ENCODE data around the gene FES. TPM values are rescaled to one million over a fixed set of nuclear protein-coding genes. Genes with fewer than 3 reads are reported as not detected.
"Not testable (repeated sequence)": the region's sequence is repeated elsewhere in the genome, so short reads cannot be mapped to it uniquely, and the experiment has no call there.

FES gene
- total RNA-seq, 2 experiments from 2014 or later = 2.1 to 2.5 TPM

DNA sequence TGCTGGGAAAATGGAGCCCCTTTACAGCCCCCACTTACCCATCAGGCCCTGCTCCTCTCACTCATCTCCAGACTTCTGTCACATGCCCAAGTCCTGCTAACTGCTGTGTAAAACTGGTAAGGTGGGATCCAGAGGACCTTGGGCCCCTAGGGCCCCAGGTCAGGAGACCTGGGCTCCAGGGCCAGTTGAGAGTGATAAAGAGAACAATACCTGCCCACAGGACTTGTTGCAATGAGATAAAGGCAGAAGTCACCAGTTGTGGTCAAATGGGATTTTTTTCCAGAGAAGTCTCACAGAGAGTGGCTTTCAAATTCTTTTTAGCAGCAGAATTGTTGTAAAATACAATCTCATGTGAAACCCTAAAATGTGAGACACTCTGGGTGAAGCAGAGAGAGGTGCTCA lies 15.2 kb upstream of the FES start:
- peak overlapping the region; percentile 86 for H3K27ac Mint-ChIP-seq
- peak overlapping the region; percentile 81 for H3K4me3 Mint-ChIP-seq
- H3K4me1 Mint-ChIP-seq = peaks cover 54% of the 10 kb centered on the region
- no peaks in the 10 kb centered on the region for H3K9me3 Mint-ChIP-seq
- H3K27me3 Mint-ChIP-seq = no peaks in the 10 kb centered on the region
- peaks cover 9% of the 10 kb centered on the region for H3K36me3 Mint-ChIP-seq
- DNase-seq = no peak

DNA sequence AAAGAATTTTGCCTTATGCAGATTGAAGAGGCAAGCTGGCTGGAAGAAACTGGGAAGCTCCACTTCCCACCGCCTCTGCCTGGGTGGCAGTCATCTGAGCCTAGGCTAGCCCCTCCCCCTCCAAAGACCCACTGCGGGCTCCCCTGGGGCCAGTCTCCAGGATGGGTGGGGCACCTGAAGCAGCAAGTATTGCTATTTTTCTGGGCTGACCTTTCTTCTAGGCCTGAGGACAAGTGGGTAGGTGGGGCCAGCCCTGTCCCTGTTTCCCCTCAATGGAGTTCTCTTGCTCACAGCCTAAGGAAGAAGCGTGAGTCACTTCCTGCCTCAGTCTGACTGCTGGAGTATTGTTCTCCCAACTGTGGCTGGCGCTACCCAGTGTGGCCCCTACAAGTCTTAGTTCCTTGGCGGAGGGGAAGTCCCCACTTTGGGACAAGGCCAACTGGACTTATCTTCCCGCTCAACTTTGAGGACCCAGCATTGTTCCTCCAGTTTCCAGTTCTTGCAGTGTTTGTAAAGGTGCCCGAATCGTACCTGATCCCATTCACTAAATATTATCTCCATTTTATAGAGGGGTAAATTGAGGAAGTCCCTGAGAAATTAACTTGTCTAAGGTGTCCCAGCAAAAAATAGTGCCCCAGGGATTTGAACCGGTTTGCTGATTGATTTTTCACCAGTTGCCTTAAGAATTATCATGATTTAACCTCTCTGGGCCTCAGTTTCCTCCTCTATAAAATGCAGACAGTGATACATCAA lies 14.5 kb upstream of the FES start:
- peak; percentile 56 for DNase-seq
- H3K27me3 Mint-ChIP-seq = no peaks in the 10 kb centered on the region
- no peaks in the 10 kb centered on the region for H3K9me3 Mint-ChIP-seq
- peaks cover 9% of the 10 kb centered on the region for H3K36me3 Mint-ChIP-seq
- H3K4me3 Mint-ChIP-seq = peak overlapping the region; percentile 81
- H3K4me1 Mint-ChIP-seq = peaks cover 56% of the 10 kb centered on the region
- H3K27ac Mint-ChIP-seq = peak overlapping the region; percentile 86

DNA sequence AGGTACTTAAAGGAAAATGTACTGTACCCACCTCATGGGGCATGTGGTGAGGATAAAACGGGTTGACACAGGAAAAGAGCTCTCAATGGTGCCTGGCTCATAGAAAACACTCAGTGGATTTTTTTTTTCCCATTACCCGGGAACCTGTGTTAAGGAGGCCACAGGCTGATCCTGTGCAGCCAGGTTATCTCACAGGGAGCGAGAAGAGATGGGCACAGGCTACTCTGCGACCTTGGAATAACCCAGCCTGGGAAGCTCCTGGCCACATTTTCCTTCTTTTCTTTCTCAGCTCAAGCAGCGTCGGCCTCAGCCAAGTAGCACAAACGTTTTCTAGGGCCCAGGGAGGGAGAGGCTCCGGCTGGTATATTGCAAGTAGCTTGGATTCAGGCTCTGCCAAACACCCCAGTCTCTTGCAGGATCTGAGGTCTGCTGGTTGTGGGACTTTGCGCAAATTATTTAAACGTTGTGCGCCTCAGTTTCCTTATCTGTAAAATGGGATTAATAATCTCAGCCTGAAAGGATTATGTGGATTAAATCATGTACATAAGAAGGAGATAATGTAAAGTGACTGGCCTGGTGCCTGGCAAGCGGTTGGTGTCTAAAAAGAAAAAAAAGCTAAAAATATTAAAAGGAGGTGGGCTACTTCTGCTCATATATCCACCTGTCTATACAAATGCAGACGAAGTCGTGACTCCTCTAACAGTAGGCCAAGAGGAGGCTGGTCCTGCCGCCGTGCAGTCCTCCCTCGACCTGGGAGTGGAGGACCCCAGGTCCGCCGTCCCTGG lies 13.8 kb upstream of the FES start:
- Mint-ChIP-seq H3K27ac (peak overlapping the region; percentile 86), H3K9me3 (no peaks in the 10 kb centered on the region), H3K27me3 (no peaks in the 10 kb centered on the region), H3K4me3 (peak overlapping the region; percentile 81), H3K4me1 (peaks cover 56% of the 10 kb centered on the region), H3K36me3 (peaks cover 9% of the 10 kb centered on the region)
- no peak for DNase-seq

DNA sequence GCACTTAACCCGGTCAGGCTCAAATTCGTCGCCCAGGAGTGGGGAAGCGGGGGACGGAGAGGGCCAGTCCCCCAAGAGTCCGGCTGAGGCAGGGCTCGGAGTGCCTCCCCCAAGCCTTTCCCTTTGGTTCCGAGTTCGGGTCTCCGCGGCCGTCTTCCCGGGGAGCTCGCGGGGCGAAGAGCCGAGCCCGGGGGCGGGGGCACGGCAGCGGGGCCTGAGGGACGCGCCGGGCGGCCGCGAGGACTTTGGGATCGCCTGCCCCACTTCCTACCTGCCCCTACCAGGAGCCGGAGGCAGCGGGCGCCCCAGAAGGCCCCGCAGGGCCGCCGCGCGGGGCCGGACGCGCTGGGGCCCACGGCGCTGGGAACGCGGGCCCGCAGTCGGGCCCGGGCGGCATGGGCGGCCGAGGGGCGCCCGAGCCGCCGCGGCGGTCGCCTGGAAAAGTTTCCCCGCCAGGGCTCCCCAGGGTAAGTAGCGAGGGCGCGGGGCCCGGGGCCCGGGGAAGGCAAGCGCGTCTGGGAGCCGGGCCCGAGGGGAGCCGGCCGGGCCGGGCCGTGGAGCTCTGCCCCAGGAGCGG lies 13.1 kb upstream of the FES start:
- Mint-ChIP-seq H3K27ac (peak overlapping the region; percentile 86), H3K4me1 (peaks cover 52% of the 10 kb centered on the region), H3K9me3 (no peaks in the 10 kb centered on the region), H3K4me3 (peak overlapping the region; percentile 81), H3K27me3 (no peaks in the 10 kb centered on the region), H3K36me3 (peaks cover 9% of the 10 kb centered on the region)
- peak; percentile 47 for DNase-seq

DNA sequence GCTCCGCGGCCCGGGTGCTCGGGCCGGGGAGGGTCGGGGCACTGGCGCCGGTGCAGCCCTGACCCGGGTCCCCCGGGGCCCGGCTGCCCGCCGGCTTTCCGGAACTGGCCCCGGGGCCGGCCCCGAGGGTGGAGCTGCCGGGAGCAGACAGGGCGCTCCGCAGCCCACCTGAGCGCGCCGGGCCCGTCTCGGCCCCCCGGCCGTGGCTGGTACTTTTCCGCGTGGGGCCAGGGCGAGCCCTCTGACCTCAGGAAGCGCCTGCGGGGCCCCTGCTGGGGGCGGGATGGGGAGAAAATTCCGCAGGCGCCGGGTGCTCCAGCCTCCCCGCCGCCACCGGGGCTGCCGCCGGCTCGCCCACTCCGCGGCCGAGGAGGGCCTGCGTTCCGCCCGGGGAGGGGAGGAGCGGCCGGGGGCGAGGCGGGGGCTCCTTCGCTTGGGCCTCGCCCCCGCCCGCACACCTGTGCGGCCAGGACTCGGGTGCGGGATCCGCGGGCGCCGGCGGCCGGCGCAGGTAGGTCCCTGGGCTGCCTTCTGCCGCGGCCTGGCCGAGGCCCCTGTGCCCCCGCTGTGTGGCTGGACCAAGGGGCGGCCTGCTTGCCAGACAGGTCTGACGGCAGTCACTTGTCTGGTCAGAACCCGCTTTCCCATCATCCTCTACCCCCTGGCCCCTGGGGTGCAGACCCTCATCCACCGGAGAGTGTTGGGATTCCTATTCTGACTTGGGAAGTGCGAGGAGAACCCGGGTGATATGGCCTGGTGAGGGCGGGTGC lies 12.4 kb upstream of the FES start:
- no peaks in the 10 kb centered on the region for H3K9me3 Mint-ChIP-seq
- peaks cover 55% of the 10 kb centered on the region for H3K4me1 Mint-ChIP-seq
- no peaks in the 10 kb centered on the region for H3K27me3 Mint-ChIP-seq
- H3K27ac Mint-ChIP-seq = peak overlapping the region; percentile 89
- DNase-seq = peak; percentile 41
- peaks cover 16% of the 10 kb centered on the region for H3K36me3 Mint-ChIP-seq
- peak overlapping the region; percentile 87 for H3K4me3 Mint-ChIP-seq

DNA sequence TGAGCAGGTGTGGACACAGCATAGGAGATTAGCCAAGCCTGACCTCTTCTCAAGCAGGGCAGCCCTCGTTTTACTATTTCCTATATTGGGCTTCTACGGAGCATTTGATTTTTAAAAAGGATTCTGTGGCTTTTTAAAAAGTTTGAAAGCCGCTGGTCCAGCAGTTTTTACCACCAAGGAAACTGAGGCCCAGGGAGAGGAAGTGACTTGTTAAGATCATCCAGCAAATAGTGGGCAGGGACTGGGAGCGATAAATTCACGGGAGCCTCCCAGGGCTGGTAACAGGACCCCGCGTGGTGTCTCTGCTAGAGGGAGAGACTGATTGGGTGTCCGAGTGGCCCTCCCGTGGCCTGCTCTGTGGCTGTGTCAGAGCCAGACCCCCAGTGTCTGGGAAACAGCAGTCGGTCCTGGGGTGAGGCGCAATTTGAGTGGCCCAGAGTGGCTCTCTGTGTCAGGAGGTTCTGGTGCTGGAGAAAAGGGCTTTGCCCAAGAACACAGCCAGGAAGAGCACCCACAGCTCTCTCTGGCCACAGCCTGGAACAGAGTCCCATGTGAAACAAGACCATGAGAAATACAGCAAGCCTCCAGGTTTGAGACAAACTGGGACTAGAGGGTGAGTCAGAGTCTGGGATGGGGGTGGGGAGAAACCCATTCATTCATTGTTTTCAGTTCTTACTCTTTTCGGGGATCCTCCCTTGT lies 11.7 kb upstream of the FES start:
- Mint-ChIP-seq H3K27me3 (no peaks in the 10 kb centered on the region), H3K36me3 (peaks cover 18% of the 10 kb centered on the region), H3K27ac (peak overlapping the region; percentile 89), H3K4me3 (peak overlapping the region; percentile 87), H3K4me1 (peaks cover 53% of the 10 kb centered on the region), H3K9me3 (no peaks in the 10 kb centered on the region)
- peak; percentile 51 for DNase-seq

DNA sequence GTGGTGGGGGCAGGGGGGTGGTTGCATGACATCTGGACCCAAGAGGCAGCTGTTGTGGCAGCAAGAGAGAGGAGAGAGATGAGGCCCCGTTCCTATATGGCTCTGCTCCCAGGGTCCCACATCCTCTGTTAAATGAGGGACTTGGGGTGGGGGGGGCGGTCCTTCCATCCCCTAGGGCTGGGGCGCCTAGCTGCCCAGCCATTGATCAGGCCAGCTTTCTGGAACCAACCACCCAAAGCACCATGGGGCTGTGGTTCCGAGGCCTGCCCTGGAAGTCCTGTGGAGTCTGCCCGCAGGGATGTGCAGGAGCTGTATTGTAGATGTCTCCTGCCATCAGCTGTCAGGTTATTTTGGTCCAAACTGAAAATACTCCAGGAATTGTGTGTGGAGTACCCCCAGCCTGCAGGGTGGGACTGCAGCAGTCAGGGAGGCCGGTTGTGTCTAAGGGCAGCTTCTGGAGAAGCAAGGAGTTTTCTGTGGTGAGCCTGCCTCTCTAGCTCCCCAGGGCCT lies 10.8 kb upstream of the FES start:
- H3K36me3 Mint-ChIP-seq = peaks cover 19% of the 10 kb centered on the region
- H3K27ac Mint-ChIP-seq = peak overlapping the region; percentile 89
- no peaks in the 10 kb centered on the region for H3K27me3 Mint-ChIP-seq
- peak overlapping the region; percentile 87 for H3K4me3 Mint-ChIP-seq
- no peak for DNase-seq
- H3K9me3 Mint-ChIP-seq = no peaks in the 10 kb centered on the region
- peaks cover 45% of the 10 kb centered on the region for H3K4me1 Mint-ChIP-seq

DNA sequence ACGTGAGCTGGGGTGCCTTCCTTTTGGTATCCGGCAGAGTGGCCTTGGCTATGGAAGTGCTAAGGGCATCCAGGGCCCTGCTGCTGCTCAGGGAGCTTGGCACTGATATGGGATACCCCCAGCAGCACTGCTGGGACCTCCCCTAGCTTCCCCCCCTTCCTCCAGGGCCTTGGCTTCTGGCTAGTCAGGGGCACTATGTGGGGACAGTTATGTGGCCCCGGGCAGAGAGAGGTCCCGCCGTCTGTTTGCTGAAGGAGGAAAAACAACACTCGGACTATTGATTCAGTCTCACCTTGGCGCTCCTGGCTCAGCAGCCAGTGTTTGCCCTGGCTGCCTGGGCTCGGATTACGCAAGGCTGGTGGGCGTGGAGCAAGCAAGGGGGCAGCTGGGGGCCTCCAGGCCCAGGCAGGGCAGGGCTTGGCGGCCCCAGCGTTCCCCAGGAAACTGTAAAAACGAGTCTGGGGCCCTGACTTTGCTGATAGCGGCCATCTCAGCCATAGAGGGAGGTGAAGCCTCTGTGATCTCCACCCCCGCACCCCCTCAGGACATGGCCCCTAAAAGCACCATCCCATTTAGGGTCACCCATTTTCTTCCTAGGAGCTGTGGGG lies 10.2 kb upstream of the FES start:
- DNase-seq = no peak
- no peaks in the 10 kb centered on the region for H3K9me3 Mint-ChIP-seq
- peaks cover 40% of the 10 kb centered on the region for H3K4me1 Mint-ChIP-seq
- no peaks in the 10 kb centered on the region for H3K27me3 Mint-ChIP-seq
- no peak overlapping the region for H3K27ac Mint-ChIP-seq
- H3K4me3 Mint-ChIP-seq = peak overlapping the region; percentile 22
- peaks cover 19% of the 10 kb centered on the region for H3K36me3 Mint-ChIP-seq

DNA sequence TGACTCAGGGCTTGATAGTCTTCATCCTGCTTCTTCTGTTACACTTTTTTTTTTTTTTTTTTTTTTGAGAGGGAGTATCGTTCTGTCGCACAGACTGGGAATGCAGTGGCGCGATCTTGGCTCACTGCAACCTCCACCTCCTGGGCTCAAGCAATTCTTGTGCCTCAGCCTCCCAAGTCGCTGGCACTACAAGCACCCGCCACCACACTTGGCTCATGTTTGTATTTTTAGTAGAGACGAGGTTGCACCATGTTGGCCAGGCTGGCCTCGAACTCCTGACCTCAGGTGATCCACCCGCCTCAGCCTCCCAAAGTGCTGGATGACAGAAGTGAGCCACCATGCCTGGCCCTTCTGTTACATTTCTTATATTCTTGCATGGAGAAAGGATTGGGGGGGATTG lies 9.3 kb upstream of the FES start:
- H3K36me3 Mint-ChIP-seq = peaks cover 24% of the 10 kb centered on the region
- not testable (repeated sequence) for DNase-seq, H3K9me3 Mint-ChIP-seq, H3K27me3 Mint-ChIP-seq, H3K27ac Mint-ChIP-seq, H3K4me3 Mint-ChIP-seq
- H3K4me1 Mint-ChIP-seq = peaks cover 31% of the 10 kb centered on the region

DNA sequence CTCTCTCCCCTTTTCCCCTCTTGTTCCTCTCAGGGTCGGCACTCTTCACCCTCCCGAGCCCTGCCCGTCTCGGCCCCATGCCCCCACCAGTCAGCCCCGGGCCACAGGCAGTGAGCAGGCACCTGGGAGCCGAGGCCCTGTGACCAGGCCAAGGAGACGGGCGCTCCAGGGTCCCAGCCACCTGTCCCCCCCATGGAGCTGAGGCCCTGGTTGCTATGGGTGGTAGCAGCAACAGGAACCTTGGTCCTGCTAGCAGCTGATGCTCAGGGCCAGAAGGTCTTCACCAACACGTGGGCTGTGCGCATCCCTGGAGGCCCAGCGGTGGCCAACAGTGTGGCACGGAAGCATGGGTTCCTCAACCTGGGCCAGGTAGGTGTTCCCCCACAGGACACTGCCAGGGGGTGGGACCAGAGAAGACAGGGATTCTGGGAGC lies 8.7 kb upstream of the FES start:
- H3K27me3 Mint-ChIP-seq = no peaks in the 10 kb centered on the region
- peaks cover 24% of the 10 kb centered on the region for H3K36me3 Mint-ChIP-seq
- no peak for DNase-seq
- no peak overlapping the region for H3K4me3 Mint-ChIP-seq
- H3K27ac Mint-ChIP-seq = no peak overlapping the region
- no peaks in the 10 kb centered on the region for H3K9me3 Mint-ChIP-seq
- peaks cover 25% of the 10 kb centered on the region for H3K4me1 Mint-ChIP-seq

DNA sequence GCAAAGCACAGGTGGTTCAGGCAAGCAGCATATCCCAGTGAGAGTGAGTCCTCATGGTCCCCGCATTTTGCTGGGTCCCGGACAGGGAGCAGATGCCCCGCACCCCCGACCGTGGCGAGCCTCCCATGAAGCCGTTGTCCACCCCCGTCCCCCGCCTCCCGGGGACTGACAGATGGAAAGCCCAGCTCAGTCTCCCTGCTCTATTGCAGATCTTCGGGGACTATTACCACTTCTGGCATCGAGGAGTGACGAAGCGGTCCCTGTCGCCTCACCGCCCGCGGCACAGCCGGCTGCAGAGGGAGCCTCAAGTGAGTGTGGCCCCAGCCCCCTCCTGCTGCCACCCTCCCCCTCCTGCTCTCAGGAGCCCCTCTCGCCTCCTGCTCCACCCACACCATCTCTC lies 8.3 kb upstream of the FES start:
- Mint-ChIP-seq H3K27ac (no peak overlapping the region), H3K4me3 (no peak overlapping the region), H3K27me3 (no peaks in the 10 kb centered on the region), H3K9me3 (no peaks in the 10 kb centered on the region), H3K4me1 (peaks cover 22% of the 10 kb centered on the region), H3K36me3 (peaks cover 24% of the 10 kb centered on the region)
- no peak for DNase-seq

DNA sequence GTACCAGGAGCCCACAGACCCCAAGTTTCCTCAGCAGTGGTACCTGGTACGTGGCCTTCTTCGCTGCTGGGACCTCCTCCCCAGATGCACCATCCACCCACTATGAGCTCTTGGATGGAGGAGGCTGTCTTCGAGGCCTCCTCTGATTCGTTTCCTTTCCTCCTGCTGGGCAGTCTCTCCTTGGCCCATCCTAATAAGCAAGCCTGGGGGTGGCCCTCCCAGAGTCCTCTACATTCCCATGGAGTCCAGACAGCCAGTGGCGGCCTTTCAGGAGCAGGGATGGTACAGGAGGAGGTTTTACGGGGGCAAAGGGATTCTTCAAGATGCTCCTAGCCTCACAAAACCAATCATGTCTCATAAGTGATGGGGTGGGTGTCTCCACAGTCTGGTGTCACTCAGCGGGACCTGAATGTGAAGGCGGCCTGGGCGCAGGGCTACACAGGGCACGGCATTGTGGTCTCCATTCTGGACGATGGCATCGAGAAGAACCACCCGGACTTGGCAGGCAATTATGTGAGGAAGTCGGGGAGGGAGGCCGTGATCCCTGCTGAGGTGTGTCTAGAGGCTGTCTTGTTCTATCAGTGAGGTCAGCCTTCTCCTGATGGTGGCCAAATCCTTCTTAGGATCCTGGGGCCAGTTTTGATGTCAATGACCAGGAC lies 7.7 kb upstream of the FES start:
- Mint-ChIP-seq H3K4me3 (no peak overlapping the region), H3K36me3 (peaks cover 24% of the 10 kb centered on the region), H3K27me3 (no peaks in the 10 kb centered on the region), H3K9me3 (no peaks in the 10 kb centered on the region), H3K4me1 (peaks cover 22% of the 10 kb centered on the region), H3K27ac (no peak overlapping the region)
- no peak for DNase-seq

DNA sequence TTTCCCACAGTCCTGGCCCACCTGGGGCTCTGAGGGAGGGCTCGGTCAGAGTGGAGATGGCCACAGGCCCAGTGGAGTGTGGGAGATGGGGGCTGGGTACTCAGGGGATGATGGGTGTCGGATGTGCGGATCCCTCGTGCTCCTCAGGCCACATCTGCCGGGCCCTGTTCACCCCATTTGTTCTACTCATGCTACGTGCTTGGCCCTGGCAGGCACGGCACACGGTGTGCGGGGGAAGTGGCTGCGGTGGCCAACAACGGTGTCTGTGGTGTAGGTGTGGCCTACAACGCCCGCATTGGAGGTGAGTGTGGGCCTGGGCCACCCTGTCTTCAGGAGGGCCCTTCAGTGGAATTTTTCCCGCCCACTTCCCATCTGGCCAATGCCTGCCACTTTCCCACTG lies 7.0 kb upstream of the FES start:
- no peak for DNase-seq
- H3K4me1 Mint-ChIP-seq = peaks cover 21% of the 10 kb centered on the region
- H3K36me3 Mint-ChIP-seq = peaks cover 22% of the 10 kb centered on the region
- no peak overlapping the region for H3K27ac Mint-ChIP-seq
- H3K9me3 Mint-ChIP-seq = no peaks in the 10 kb centered on the region
- H3K4me3 Mint-ChIP-seq = no peak overlapping the region
- H3K27me3 Mint-ChIP-seq = no peaks in the 10 kb centered on the region
